A673 (cell line): Measurements from ENCODE around the gene MICALL2.

Experiments
- EZH2 ChIP-seq: fragments of 200-600 bp; sonication (generic); IDR thresholded peaks from 2 replicates; pipeline ENCODE4 v1.6.1; 2017; ENCODE audit warnings: borderline replicate concordance, low read depth, mild to moderate bottlenecking, mixed read lengths, antibody characterized with exemption, low read length; ENCODE audit not compliant: poor library complexity, severe bottlenecking
- TF ChIP-seq, protein P1 (sequence below): fragments of 300-800, 200-600 bp; sonication (generic); conservative IDR thresholded peaks from 2 replicates; pipeline ENCODE4 v1.5.1; 2017; ENCODE audit warnings: low read depth, mild to moderate bottlenecking, antibody characterized with exemption, low read length, moderate library complexity, mixed read lengths

DNA sequence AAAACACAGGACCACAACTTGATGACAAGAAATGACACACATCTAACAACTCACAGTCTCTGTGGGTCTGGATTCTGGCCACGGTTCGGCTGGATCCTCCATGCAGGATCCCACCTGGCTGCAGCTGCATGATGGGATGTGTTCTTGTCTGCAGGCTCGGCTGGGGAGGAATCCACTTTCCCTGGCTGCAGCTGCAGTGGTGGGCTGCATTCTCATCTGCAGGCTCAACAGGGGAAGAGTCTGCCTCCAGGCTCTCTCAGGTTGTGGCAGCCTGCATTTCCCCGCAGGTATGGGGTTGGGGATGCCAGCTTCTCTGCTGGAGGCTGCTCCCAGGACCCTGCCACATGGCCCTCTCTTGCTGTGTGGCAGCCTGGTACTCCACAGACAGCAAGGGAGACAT, 64.9 kb downstream of the MICALL2 start:
- TF ChIP-seq, protein P1, sequence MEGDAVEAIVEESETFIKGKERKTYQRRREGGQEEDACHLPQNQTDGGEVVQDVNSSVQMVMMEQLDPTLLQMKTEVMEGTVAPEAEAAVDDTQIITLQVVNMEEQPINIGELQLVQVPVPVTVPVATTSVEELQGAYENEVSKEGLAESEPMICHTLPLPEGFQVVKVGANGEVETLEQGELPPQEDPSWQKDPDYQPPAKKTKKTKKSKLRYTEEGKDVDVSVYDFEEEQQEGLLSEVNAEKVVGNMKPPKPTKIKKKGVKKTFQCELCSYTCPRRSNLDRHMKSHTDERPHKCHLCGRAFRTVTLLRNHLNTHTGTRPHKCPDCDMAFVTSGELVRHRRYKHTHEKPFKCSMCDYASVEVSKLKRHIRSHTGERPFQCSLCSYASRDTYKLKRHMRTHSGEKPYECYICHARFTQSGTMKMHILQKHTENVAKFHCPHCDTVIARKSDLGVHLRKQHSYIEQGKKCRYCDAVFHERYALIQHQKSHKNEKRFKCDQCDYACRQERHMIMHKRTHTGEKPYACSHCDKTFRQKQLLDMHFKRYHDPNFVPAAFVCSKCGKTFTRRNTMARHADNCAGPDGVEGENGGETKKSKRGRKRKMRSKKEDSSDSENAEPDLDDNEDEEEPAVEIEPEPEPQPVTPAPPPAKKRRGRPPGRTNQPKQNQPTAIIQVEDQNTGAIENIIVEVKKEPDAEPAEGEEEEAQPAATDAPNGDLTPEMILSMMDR, result no peak
- TF ChIP-seq EZH2, result no peak
